HG03354 (cell line): ENCODE data around the gene SAC3D1.

Experiments used
- ATAC-seq: cut with Tn5 transposase; IDR thresholded peaks from one replicate; pipeline ENCODE4 v1.9.1; 2021; ENCODE audit warnings: mild to moderate bottlenecking; ENCODE audit not compliant: unreplicated experiment, poor library complexity, severe bottlenecking

Gene SAC3D1

GRCh38 chr11:65084598-65085375 is 43.8 kb downstream of the SAC3D1 start:
- no peak for ATAC-seq

- ATAC-seq: no peak
Measured at GRCh38 chr11:65085446-65085845, 44.4 kb downstream of the SAC3D1 start.

- no peak for ATAC-seq
Measured at GRCh38 chr11:65086809-65087208, 45.8 kb downstream of the SAC3D1 start.

- no peak for ATAC-seq
Measured at GRCh38 chr11:65087216-65087615, 46.2 kb downstream of the SAC3D1 start.

- no peak for ATAC-seq
Measured at GRCh38 chr11:65087827-65088226, 46.8 kb downstream of the SAC3D1 start.

GRCh38 chr11:65089621-65090020 is 48.6 kb downstream of the SAC3D1 start:
- ATAC-seq: no peak

- ATAC-seq: no peak
Measured at GRCh38 chr11:65090628-65091027, 49.6 kb downstream of the SAC3D1 start.
